ENCODE measurements around the gene BLVRB.

The BLVRB gene

DNA sequence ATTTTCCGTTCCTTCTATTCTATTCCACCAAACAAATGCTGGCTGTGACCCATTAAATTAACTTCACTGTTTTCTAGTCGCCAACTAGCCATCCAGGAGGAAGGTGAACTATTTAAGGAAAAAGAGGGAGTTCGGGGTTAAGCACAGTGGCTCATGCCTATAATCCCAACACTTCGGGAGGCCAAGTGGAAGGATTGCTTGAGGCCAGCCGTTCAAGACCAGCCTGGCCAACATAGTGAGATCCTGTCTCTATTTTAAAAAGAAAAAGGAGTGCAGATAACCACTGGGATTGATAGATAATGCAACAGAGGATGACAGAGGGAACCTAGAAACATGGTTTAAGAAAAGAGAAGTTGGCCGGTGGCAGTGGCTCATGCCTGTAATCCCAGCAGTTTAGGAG, 45.9 kb upstream of the BLVRB start:
- no peak for DNase-seq (ENCODE audit: extremely low read depth, insufficient read length)
- H3K36me3 ChIP-seq (ENCODE audit: control insufficient read depth, insufficient read depth, low read length): no peaks in the 10 kb centered on the region
- TF ChIP-seq, protein P1, sequence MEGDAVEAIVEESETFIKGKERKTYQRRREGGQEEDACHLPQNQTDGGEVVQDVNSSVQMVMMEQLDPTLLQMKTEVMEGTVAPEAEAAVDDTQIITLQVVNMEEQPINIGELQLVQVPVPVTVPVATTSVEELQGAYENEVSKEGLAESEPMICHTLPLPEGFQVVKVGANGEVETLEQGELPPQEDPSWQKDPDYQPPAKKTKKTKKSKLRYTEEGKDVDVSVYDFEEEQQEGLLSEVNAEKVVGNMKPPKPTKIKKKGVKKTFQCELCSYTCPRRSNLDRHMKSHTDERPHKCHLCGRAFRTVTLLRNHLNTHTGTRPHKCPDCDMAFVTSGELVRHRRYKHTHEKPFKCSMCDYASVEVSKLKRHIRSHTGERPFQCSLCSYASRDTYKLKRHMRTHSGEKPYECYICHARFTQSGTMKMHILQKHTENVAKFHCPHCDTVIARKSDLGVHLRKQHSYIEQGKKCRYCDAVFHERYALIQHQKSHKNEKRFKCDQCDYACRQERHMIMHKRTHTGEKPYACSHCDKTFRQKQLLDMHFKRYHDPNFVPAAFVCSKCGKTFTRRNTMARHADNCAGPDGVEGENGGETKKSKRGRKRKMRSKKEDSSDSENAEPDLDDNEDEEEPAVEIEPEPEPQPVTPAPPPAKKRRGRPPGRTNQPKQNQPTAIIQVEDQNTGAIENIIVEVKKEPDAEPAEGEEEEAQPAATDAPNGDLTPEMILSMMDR (IDR thresholded peaks at IDR 0.05; ENCODE audit: insufficient read depth, low read length, poor library complexity, severe bottlenecking): no peak
- H3K4me3 ChIP-seq (replicated peaks; ENCODE audit: low read depth, low read length): no peak overlapping the region
- peaks cover 2% of the 10 kb centered on the region for H3K27me3 ChIP-seq (replicated peaks; ENCODE audit: control insufficient read depth, insufficient read depth, low read length)

DNA sequence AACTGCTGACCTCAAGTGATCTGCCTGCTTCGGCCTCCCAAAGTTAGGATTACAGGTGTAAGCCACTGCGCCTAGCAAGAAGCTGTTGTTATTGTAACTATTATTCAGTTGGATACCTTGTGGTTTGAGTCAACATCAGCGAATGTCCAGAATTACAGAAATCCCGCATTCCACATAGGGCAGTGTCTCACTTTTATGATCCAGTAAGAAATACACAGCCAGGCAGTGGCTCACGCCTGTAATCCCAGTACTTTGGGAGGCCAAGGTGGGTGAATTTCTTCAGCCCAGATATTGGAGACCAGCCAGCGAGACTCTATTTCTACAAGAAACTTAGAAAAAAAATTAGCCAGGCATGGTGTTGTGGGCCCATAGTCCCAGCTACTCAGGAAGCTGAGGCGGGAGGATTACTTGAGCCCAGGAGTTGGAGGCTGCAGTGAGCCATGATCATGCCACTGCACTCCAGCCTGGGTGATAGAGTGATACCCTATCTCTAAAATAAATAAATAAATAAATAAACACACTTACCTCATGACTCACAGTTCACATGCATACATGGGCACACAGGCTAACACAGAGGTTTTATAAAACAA, 45.1 kb upstream of the BLVRB start:
- DNase-seq (ENCODE audit: extremely low read depth, insufficient read length): no peak
- H3K36me3 ChIP-seq (ENCODE audit: control insufficient read depth, insufficient read depth, low read length): no peaks in the 10 kb centered on the region
- H3K27me3 ChIP-seq (replicated peaks; ENCODE audit: control insufficient read depth, insufficient read depth, low read length): peaks cover 2% of the 10 kb centered on the region
- H3K4me3 ChIP-seq (replicated peaks; ENCODE audit: low read depth, low read length): no peak overlapping the region
- TF ChIP-seq, protein P1 (IDR thresholded peaks at IDR 0.05; ENCODE audit: insufficient read depth, low read length, poor library complexity, severe bottlenecking): no peak

DNA sequence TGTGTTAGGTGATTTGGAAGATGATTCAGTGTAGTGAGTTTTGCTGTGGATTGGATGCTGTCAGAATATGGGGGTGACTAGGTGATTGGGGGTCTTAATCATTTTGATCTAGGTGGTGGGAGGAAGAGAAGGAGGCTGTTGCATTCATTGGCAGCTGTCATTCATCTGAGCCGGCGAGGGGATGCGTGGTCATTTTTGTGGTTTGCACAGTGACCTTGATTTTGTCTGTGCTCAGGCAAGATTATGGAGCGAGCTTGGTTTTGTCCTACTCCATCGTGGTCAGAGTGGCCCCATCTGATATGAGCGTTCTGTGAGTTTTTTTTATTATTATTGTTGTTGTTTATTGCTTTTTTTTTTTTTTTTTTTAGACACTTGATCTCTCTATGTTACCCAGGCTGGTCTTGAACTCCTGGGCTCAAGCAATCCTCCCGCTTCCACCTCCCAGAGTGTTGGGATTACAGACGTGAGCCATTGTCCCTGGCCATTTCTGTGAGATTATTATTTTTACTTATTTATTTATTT, 43.3 kb upstream of the BLVRB start:
- Histone ChIP-seq H3K4me3 (replicated peaks; ENCODE audit: low read depth, low read length) (no peak overlapping the region), H3K27me3 (replicated peaks; ENCODE audit: control insufficient read depth, insufficient read depth, low read length) (peaks cover 2% of the 10 kb centered on the region), H3K36me3 (ENCODE audit: control insufficient read depth, insufficient read depth, low read length) (no peaks in the 10 kb centered on the region)
- no peak for DNase-seq (ENCODE audit: extremely low read depth, insufficient read length)
- TF ChIP-seq, protein P1 (IDR thresholded peaks at IDR 0.05; ENCODE audit: insufficient read depth, low read length, poor library complexity, severe bottlenecking): no peak

DNA sequence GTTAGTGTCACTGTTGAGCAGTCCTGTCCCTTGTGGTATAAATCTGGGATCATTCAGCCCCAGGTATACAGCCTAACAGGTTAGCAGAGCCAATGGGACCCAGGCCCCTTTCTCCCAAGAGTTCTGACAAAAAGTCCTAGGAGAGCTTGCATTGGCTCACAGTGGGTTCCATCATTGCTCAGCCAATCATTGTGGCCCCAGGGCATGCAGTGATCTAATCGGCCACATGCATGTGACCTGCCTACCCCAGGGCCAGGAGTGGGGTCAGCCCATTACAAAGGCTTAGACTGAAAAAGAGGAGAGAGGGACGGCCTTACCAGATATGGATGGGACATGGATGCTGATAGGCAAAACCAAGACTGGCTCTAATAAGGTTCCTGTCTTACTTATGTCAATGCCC, 42.3 kb upstream of the BLVRB start:
- no peak for DNase-seq (ENCODE audit: extremely low read depth, insufficient read length)
- H3K27me3 ChIP-seq (replicated peaks; ENCODE audit: control insufficient read depth, insufficient read depth, low read length): peaks cover 2% of the 10 kb centered on the region
- TF ChIP-seq, protein P1 (IDR thresholded peaks at IDR 0.05; ENCODE audit: insufficient read depth, low read length, poor library complexity, severe bottlenecking): no peak
- no peak overlapping the region for H3K4me3 ChIP-seq (replicated peaks; ENCODE audit: low read depth, low read length)
- no peaks in the 10 kb centered on the region for H3K36me3 ChIP-seq (ENCODE audit: control insufficient read depth, insufficient read depth, low read length)

DNA sequence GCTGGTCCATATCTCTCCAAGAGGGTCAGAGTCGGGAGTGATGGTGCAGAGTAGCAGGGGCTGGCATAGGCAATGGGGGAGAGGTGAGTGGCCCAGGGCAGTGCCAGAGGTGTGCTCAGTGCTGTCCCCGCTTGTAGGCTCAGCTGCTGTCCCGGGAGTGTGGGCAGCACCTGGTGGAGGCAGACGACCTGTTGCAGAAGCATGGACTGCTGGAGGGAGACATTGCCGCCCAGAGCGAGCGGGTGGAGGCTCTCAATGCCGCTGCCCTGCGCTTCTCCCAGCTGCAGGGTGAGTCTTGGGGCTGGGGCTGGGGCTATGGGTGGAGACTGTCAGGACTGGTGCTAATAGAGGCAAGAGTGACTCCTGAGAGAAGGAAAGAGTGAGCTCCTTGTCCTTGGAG, 40.6 kb upstream of the BLVRB start:
- no peak overlapping the region for H3K4me3 ChIP-seq (replicated peaks; ENCODE audit: low read depth, low read length)
- TF ChIP-seq, protein P1 (IDR thresholded peaks at IDR 0.05; ENCODE audit: insufficient read depth, low read length, poor library complexity, severe bottlenecking): no peak
- no peaks in the 10 kb centered on the region for H3K36me3 ChIP-seq (ENCODE audit: control insufficient read depth, insufficient read depth, low read length)
- H3K27me3 ChIP-seq (replicated peaks; ENCODE audit: control insufficient read depth, insufficient read depth, low read length): peaks cover 2% of the 10 kb centered on the region
- no peak for DNase-seq (ENCODE audit: extremely low read depth, insufficient read length)

DNA sequence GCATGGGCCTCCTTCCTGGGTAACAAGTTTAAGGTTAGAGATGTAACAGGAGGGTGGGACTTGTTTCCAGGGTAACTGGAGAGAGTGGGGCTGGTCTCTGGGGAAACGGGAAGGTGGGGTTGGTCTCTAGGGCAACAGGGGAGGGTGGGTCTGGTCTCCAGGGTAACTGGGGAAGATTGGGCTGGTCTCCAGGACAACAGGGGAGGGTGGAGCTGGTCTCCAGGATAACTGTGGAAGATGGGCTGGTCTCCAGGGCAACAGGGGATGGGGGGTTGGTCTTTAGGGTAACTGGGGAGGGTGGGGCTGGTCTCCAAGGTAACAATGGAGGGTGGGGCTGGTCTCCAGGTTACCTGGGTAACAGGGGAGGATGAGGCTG, 37.8 kb upstream of the BLVRB start:
- H3K4me3 ChIP-seq (replicated peaks; ENCODE audit: low read depth, low read length): no peak overlapping the region
- H3K27me3 ChIP-seq (replicated peaks; ENCODE audit: control insufficient read depth, insufficient read depth, low read length): no peaks in the 10 kb centered on the region
- H3K36me3 ChIP-seq (ENCODE audit: control insufficient read depth, insufficient read depth, low read length): no peaks in the 10 kb centered on the region
- TF ChIP-seq, protein P1 (IDR thresholded peaks at IDR 0.05; ENCODE audit: insufficient read depth, low read length, poor library complexity, severe bottlenecking): no peak
- no peak for DNase-seq (ENCODE audit: extremely low read depth, insufficient read length)

Measured in GM06990 (cell line).